GM23338 (cell line): Measurements from ENCODE around the gene DGCR8. TPM values are rescaled to one million over a fixed set of nuclear protein-coding genes. Genes with fewer than 3 reads are reported as not detected.

ENCODE experiments used
- ATAC-seq: fragments of 200-7000 bp; cut with Tn5 transposase; 3 replicates; pipeline ENCODE4 v1.9.1; 2020
- DNase-seq: peaks from one replicate; pipeline ENCODE4 v3.0.0-alpha.2; 2015; ENCODE audit warnings: low spot score
- H2AFZ ChIP-seq: fragments of 200-600 bp; sonication (generic); 2 replicates; pipeline ENCODE4 v1.8.0; 2016; ENCODE audit warnings: antibody characterized with exemption, mild to moderate bottlenecking, moderate library complexity
- H3F3A ChIP-seq: fragments of 200-600 bp; sonication (generic); replicated peaks from 2 replicates; pipeline ENCODE4 v1.8.0; 2017; ENCODE audit warnings: antibody characterized with exemption, mixed run types, low read depth
- H3K27ac ChIP-seq: fragments of 200-600 bp; sonication (generic); 2 replicates; pipeline ENCODE4 v1.6.1; 2016; ENCODE audit warnings: low read depth
- H3K27me3 ChIP-seq: fragments of 200-600 bp; sonication (generic); 2 replicates; pipeline ENCODE4 v1.8.0; 2016; ENCODE audit warnings: mild to moderate bottlenecking, mixed run types, moderate library complexity; ENCODE audit not compliant: insufficient read depth
- H3K36me3 ChIP-seq: fragments of 200-600 bp; sonication (generic); 2 replicates; pipeline ENCODE4 v1.8.0; 2016; ENCODE audit warnings: mild to moderate bottlenecking; ENCODE audit not compliant: insufficient read depth
- H3K4me1 ChIP-seq: fragments of 200-600 bp; sonication (generic); 2 replicates; pipeline ENCODE4 v1.8.0; 2016; ENCODE audit warnings: mild to moderate bottlenecking, moderate library complexity; ENCODE audit not compliant: insufficient read depth
- H3K4me2 ChIP-seq: fragments of 200-600 bp; sonication (generic); 2 replicates; pipeline ENCODE4 v1.7.1; 2017; ENCODE audit warnings: mixed run types
- H3K4me3 ChIP-seq: fragments of 200-600 bp; sonication (generic); 2 replicates; pipeline ENCODE4 v1.6.1; 2016; ENCODE audit warnings: mixed run types
- H3K79me2 ChIP-seq: fragments of 200-600 bp; sonication (generic); replicated peaks from 2 replicates; pipeline ENCODE4 v1.8.0; 2017; ENCODE audit warnings: mild to moderate bottlenecking; ENCODE audit not compliant: insufficient read depth
- H3K9me2 ChIP-seq: fragments of 200-600 bp; sonication (generic); 2 replicates; pipeline ENCODE4 v1.8.0; 2017; ENCODE audit not compliant: insufficient read depth
- H4K20me1 ChIP-seq: fragments of 200-600 bp; sonication (generic); replicated peaks from 2 replicates; pipeline ENCODE4 v1.8.0; 2017; ENCODE audit warnings: mild to moderate bottlenecking; ENCODE audit not compliant: insufficient read depth
- H3K27ac Mint-ChIP-seq: 2 replicates; pipeline ENCODE4 v1.8.0; 2020; ENCODE audit warnings: inconsistent platforms, mild to moderate bottlenecking, moderate library complexity, mixed read lengths
- H3K27me3 Mint-ChIP-seq: 3 replicates; pipeline ENCODE4 v1.8.0; 2022; ENCODE audit warnings: low read depth, mild to moderate bottlenecking, moderate library complexity, mixed read lengths, inconsistent platforms; ENCODE audit not compliant: insufficient read depth, poor library complexity
- H3K36me3 Mint-ChIP-seq: 3 replicates; pipeline ENCODE4 v1.8.0; 2021; ENCODE audit warnings: low read depth, mild to moderate bottlenecking, inconsistent platforms, moderate library complexity, mixed read lengths
- H3K4me1 Mint-ChIP-seq: 3 replicates; pipeline ENCODE4 v1.8.0; 2020; ENCODE audit warnings: mild to moderate bottlenecking, inconsistent platforms, mixed read lengths
- H3K4me3 Mint-ChIP-seq: 3 replicates; pipeline ENCODE4 v1.8.0; 2021; ENCODE audit warnings: moderate library complexity, mild to moderate bottlenecking, inconsistent platforms, mixed read lengths
- H3K9me3 Mint-ChIP-seq: 3 replicates; pipeline ENCODE4 v1.8.0; 2020; ENCODE audit warnings: moderate library complexity, mild to moderate bottlenecking, inconsistent platforms, mixed read lengths
- CREB1 ChIP-seq: fragments of 250-450 bp; sonication (Bioruptor Pico); IDR thresholded peaks from 2 replicates; pipeline ENCODE4 v1.5.0; 2020; ENCODE audit warnings: low read depth, mild to moderate bottlenecking, moderate library complexity
- EZH2 ChIP-seq: fragments of 200-600 bp; sonication (generic); IDR thresholded peaks from one replicate; pipeline ENCODE4 v1.8.0; 2017; ENCODE audit warnings: antibody characterized with exemption, mild to moderate bottlenecking, low read depth; ENCODE audit not compliant: unreplicated experiment
- JUNB ChIP-seq: IDR thresholded peaks from one replicate; pipeline ENCODE4 v1.6.1; 2016; ENCODE audit warnings: antibody characterized with exemption; ENCODE audit not compliant: unreplicated experiment
- NANOG ChIP-seq: IDR thresholded peaks from 2 replicates; pipeline ENCODE4 v1.6.1; 2016; ENCODE audit warnings: antibody characterized with exemption, borderline replicate concordance
- STAT1 ChIP-seq: IDR thresholded peaks from one replicate; pipeline ENCODE4 v1.6.1; 2016; ENCODE audit warnings: antibody characterized with exemption; ENCODE audit not compliant: unreplicated experiment
- ZNF331 ChIP-seq: fragments of 250-450 bp; sonication (Bioruptor Pico); IDR thresholded peaks from 2 replicates; pipeline ENCODE4 v1.5.0; 2020; ENCODE audit warnings: low read depth, mild to moderate bottlenecking, moderate library complexity
- polyA plus RNA-seq: library from polyadenylated mRNA; unstranded; fragments of >200 nt; fragmentation: Nextera tagmentation; extraction: Ambion mirVana; gene quantifications from 2 replicates; pipeline ENCODE4 v1.2.1, GENCODE V29; 2016
- total RNA-seq: library from RNA; depleted of rRNA; stranded (reverse); fragments of >200 nt; shearing (Covaris generic); gene quantifications from 2 replicates; pipeline ENCODE4 v1.2.3, GENCODE V29; 2014
- TF ChIP-seq, protein P1 (sequence below): IDR thresholded peaks from 2 replicates; pipeline ENCODE4 v1.6.1; 2016; ENCODE audit warnings: antibody characterized with exemption
- TF ChIP-seq, protein P2 (sequence below): fragments of 250-450 bp; sonication (Bioruptor Pico); IDR thresholded peaks from 2 replicates; pipeline ENCODE4 v1.5.0; 2020; ENCODE audit warnings: mild to moderate bottlenecking, moderate library complexity
- TF ChIP-seq, protein P3 (sequence below): IDR thresholded peaks from one replicate; pipeline ENCODE4 v1.6.1; 2018; ENCODE audit warnings: antibody characterized with exemption; ENCODE audit not compliant: unreplicated experiment
- TF ChIP-seq, protein P4 (sequence below), 2 experiments: fragments of 200-600 bp in 1 of 2; sonication (generic) in 1 of 2; conservative IDR thresholded peaks; 2 replicates each; pipeline versions ENCODE4 v1.5.1 to v1.6.1; 2016 to 2017; ENCODE audit warnings: antibody characterized with exemption in 2 of 2, low read depth in 2 of 2, mild to moderate bottlenecking in 2 of 2, moderate library complexity in 1 of 2

DGCR8 gene
- total and polyA plus RNA-seq, 2 experiments from 2014 or later: 12.2 to 48.9 TPM

DNA sequence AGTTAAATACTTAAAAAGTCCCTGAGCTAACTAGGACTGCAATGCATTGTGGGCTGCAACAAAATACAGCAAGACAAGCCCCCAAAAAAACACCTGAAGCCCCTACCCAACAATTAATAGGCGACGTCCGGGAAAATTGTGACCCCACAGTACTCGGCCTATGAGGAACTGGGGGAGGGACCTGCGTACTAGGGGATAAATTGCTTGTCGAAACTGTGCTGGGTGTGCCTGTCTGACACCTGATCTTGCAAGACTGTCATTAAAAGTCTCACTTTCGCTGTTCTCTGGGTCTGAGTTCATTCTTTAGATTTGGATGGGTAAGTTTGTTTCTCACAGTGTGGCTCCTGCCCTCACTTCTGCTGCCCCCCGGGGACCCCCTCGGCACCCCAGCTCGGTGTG is 44.0 kb upstream of the DGCR8 start:
- H3K4me2 ChIP-seq: no peak overlapping the region
- DNase-seq: no peak
- H3F3A ChIP-seq: no peaks in the 10 kb centered on the region
- no peaks in the 10 kb centered on the region for H3K36me3 ChIP-seq
- no peak overlapping the region for H3K27ac Mint-ChIP-seq
- H2AFZ ChIP-seq: no peak overlapping the region
- TF ChIP-seq, protein P1, sequence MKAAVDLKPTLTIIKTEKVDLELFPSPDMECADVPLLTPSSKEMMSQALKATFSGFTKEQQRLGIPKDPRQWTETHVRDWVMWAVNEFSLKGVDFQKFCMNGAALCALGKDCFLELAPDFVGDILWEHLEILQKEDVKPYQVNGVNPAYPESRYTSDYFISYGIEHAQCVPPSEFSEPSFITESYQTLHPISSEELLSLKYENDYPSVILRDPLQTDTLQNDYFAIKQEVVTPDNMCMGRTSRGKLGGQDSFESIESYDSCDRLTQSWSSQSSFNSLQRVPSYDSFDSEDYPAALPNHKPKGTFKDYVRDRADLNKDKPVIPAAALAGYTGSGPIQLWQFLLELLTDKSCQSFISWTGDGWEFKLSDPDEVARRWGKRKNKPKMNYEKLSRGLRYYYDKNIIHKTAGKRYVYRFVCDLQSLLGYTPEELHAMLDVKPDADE: no peak
- TF ChIP-seq STAT1 (no peak), EZH2 (no peak), JUNB (no peak), NANOG (no peak), CREB1 (no peak), ZNF331 (CRISPR knock-in tag) (no peak)
- TF ChIP-seq, protein P2, sequence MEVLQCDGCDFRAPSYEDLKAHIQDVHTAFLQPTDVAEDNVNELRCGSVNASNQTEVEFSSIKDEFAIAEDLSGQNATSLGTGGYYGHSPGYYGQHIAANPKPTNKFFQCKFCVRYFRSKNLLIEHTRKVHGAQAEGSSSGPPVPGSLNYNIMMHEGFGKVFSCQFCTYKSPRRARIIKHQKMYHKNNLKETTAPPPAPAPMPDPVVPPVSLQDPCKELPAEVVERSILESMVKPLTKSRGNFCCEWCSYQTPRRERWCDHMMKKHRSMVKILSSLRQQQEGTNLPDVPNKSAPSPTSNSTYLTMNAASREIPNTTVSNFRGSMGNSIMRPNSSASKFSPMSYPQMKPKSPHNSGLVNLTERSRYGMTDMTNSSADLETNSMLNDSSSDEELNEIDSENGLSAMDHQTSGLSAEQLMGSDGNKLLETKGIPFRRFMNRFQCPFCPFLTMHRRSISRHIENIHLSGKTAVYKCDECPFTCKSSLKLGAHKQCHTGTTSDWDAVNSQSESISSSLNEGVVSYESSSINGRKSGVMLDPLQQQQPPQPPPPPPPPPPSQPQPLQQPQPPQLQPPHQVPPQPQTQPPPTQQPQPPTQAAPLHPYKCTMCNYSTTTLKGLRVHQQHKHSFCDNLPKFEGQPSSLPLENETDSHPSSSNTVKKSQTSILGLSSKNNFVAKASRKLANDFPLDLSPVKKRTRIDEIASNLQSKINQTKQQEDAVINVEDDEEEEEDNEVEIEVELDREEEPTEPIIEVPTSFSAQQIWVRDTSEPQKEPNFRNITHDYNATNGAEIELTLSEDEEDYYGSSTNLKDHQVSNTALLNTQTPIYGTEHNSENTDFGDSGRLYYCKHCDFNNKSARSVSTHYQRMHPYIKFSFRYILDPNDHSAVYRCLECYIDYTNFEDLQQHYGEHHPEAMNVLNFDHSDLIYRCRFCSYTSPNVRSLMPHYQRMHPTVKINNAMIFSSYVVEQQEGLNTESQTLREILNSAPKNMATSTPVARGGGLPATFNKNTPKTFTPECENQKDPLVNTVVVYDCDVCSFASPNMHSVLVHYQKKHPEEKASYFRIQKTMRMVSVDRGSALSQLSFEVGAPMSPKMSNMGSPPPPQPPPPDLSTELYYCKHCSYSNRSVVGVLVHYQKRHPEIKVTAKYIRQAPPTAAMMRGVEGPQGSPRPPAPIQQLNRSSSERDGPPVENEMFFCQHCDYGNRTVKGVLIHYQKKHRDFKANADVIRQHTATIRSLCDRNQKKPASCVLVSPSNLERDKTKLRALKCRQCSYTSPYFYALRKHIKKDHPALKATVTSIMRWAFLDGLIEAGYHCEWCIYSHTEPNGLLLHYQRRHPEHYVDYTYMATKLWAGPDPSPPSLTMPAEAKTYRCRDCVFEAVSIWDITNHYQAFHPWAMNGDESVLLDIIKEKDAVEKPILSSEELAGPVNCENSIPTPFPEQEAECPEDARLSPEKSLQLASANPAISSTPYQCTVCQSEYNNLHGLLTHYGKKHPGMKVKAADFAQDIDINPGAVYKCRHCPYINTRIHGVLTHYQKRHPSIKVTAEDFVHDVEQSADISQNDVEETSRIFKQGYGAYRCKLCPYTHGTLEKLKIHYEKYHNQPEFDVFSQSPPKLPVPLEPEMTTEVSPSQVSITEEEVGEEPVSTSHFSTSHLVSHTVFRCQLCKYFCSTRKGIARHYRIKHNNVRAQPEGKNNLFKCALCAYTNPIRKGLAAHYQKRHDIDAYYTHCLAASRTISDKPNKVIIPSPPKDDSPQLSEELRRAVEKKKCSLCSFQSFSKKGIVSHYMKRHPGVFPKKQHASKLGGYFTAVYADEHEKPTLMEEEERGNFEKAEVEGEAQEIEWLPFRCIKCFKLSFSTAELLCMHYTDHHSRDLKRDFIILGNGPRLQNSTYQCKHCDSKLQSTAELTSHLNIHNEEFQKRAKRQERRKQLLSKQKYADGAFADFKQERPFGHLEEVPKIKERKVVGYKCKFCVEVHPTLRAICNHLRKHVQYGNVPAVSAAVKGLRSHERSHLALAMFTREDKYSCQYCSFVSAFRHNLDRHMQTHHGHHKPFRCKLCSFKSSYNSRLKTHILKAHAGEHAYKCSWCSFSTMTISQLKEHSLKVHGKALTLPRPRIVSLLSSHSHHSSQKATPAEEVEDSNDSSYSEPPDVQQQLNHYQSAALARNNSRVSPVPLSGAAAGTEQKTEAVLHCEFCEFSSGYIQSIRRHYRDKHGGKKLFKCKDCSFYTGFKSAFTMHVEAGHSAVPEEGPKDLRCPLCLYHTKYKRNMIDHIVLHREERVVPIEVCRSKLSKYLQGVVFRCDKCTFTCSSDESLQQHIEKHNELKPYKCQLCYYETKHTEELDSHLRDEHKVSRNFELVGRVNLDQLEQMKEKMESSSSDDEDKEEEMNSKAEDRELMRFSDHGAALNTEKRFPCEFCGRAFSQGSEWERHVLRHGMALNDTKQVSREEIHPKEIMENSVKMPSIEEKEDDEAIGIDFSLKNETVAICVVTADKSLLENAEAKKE: no peak
- TF ChIP-seq, protein P3, sequence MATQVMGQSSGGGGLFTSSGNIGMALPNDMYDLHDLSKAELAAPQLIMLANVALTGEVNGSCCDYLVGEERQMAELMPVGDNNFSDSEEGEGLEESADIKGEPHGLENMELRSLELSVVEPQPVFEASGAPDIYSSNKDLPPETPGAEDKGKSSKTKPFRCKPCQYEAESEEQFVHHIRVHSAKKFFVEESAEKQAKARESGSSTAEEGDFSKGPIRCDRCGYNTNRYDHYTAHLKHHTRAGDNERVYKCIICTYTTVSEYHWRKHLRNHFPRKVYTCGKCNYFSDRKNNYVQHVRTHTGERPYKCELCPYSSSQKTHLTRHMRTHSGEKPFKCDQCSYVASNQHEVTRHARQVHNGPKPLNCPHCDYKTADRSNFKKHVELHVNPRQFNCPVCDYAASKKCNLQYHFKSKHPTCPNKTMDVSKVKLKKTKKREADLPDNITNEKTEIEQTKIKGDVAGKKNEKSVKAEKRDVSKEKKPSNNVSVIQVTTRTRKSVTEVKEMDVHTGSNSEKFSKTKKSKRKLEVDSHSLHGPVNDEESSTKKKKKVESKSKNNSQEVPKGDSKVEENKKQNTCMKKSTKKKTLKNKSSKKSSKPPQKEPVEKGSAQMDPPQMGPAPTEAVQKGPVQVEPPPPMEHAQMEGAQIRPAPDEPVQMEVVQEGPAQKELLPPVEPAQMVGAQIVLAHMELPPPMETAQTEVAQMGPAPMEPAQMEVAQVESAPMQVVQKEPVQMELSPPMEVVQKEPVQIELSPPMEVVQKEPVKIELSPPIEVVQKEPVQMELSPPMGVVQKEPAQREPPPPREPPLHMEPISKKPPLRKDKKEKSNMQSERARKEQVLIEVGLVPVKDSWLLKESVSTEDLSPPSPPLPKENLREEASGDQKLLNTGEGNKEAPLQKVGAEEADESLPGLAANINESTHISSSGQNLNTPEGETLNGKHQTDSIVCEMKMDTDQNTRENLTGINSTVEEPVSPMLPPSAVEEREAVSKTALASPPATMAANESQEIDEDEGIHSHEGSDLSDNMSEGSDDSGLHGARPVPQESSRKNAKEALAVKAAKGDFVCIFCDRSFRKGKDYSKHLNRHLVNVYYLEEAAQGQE: no peak
- TF ChIP-seq, protein P4, sequence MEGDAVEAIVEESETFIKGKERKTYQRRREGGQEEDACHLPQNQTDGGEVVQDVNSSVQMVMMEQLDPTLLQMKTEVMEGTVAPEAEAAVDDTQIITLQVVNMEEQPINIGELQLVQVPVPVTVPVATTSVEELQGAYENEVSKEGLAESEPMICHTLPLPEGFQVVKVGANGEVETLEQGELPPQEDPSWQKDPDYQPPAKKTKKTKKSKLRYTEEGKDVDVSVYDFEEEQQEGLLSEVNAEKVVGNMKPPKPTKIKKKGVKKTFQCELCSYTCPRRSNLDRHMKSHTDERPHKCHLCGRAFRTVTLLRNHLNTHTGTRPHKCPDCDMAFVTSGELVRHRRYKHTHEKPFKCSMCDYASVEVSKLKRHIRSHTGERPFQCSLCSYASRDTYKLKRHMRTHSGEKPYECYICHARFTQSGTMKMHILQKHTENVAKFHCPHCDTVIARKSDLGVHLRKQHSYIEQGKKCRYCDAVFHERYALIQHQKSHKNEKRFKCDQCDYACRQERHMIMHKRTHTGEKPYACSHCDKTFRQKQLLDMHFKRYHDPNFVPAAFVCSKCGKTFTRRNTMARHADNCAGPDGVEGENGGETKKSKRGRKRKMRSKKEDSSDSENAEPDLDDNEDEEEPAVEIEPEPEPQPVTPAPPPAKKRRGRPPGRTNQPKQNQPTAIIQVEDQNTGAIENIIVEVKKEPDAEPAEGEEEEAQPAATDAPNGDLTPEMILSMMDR (conservative IDR thresholded peaks at IDR 0.05; ENCODE audit: low read depth in 2 of 2): no peak
- no peaks in the 10 kb centered on the region for H3K9me2 ChIP-seq
- no peak for ATAC-seq
- H3K79me2 ChIP-seq: no peaks in the 10 kb centered on the region
- H3K36me3 Mint-ChIP-seq: no peaks in the 10 kb centered on the region; the same call in 2 of the 3 replicates
- H3K4me3 ChIP-seq: no peak overlapping the region
- H3K4me1 ChIP-seq: no peaks in the 10 kb centered on the region
- H3K27me3 Mint-ChIP-seq: peaks cover 11% of the 10 kb centered on the region
- H3K4me3 Mint-ChIP-seq: no peak overlapping the region
- no peaks in the 10 kb centered on the region for H3K4me1 Mint-ChIP-seq
- no peaks in the 10 kb centered on the region; the same call in 1 of the 2 replicates for H4K20me1 ChIP-seq
- H3K27me3 ChIP-seq: no peaks in the 10 kb centered on the region
- no peak overlapping the region for H3K27ac ChIP-seq
- H3K9me3 Mint-ChIP-seq: no peaks in the 10 kb centered on the region
